Measurements from ENCODE around the gene METTL27. TPM values are rescaled to one million over a fixed set of nuclear protein-coding genes. Genes with fewer than 3 reads are reported as not detected.

The METTL27 gene
- total and polyA plus RNA-seq, 8 donors, result 0.80 to 4.8 (median 2.0) TPM; not detected in 4

DNA sequence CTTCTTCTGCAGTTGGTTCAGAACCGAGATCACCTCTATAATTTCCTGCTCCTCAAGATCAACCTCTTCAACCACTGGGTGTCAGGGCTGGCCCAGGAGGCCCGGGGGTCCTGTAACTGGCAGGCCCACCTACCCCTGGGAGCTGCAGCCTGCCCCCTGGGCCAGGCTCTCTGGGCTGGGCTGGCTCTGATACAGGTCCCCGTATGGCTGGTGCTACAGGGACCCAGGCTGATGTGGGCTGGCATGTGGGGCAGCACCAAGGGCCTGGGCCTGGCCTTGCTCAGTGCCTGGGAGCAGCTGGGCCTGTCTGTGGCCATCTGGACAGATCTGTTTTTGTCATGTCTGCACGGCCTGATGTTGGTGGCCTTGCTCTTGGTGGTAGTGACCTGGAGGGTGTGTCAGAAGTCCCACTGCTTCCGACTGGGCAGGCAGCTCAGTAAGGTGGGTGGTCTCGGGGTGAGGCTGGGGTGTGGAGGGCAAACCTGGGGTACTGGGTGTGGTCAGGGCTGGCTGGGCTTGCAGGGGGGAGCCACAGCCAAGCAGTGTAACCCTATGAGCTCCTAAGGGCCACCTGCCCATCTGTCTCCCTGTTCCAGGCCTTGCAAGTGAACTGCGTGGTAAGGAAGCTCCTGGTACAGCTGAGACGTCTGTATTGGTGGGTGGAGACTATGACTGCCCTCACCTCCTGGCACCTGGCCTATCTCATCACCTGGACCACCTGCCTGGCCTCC, 22.8 kb upstream of the METTL27 start:
- DNase-seq, result no peak
- intact Hi-C loops (cut with DNase I; ENCODE audit: low total_unique reads), result loop anchor here (10.0 kb wide), 1 partner anchor 160 kb away; the partner anchor contains the start of gene ELN
- 68 to 79% (median 72%) methylated on average over 4 to 8 of the region's 8 CpGs for WGBS, 5 donors

DNA sequence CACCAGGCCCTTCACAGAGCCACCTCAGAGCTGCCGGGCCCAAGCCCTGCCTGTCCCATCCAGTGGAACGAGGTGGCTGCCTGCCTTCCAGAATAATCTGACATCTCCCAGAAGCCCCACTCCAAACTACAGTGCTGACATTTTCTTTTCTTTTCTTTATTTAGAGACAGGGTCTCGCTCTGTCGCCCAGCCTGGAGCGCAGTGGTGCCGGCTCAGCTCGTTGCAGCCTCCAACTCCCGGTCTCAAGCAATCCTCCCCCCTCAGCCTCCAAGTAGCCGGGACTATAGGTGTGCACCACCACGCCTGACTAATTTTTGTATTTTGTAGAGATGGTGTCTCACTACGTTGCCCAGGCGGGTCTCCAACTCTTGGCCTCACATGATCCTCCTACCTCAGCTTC, 19.0 kb upstream of the METTL27 start:
- Histone ChIP-seq H3K9me3 (no peaks in the 10 kb centered on the region), H3K27me3 (peaks cover 0 to 13% (median 6%) of the 10 kb centered on the region in 3 donors), H3K36me3 (no peaks in the 10 kb centered on the region), H3K4me1 (no peaks in the 10 kb centered on the region), H3K27ac (no peak overlapping the region), H3K4me3 (no peak overlapping the region)
- WGBS, 5 donors, result 85 to 92% (median 90%) methylated on average over 10 to 12 of the region's 12 CpGs
- no peak for TF ChIP-seq EP300 (IDR thresholded peaks at IDR 0.05)
- no peak for TF ChIP-seq POLR2A (IDR thresholded peaks at IDR 0.05)
- TF ChIP-seq POLR2AphosphoS5 (IDR thresholded peaks at IDR 0.05), result no peak
- DNase-seq, result no peak
- intact Hi-C loops (cut with DNase I; ENCODE audit: low total_unique reads), result loop anchor here (10.0 kb wide), 1 partner anchor 163 kb away; the partner anchor contains the start of gene ELN

More for the DNA sequence above, 22.8 kb upstream of the METTL27 start:
- no peaks in the 10 kb centered on the region for H3K27me3 ChIP-seq
- H3K4me1 ChIP-seq, result peaks cover 13 to 17% (median 16%) of the 10 kb centered on the region in 4 donors
- H3K36me3 ChIP-seq, result no peaks in the 10 kb centered on the region
- TF ChIP-seq, protein P1, sequence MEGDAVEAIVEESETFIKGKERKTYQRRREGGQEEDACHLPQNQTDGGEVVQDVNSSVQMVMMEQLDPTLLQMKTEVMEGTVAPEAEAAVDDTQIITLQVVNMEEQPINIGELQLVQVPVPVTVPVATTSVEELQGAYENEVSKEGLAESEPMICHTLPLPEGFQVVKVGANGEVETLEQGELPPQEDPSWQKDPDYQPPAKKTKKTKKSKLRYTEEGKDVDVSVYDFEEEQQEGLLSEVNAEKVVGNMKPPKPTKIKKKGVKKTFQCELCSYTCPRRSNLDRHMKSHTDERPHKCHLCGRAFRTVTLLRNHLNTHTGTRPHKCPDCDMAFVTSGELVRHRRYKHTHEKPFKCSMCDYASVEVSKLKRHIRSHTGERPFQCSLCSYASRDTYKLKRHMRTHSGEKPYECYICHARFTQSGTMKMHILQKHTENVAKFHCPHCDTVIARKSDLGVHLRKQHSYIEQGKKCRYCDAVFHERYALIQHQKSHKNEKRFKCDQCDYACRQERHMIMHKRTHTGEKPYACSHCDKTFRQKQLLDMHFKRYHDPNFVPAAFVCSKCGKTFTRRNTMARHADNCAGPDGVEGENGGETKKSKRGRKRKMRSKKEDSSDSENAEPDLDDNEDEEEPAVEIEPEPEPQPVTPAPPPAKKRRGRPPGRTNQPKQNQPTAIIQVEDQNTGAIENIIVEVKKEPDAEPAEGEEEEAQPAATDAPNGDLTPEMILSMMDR (IDR thresholded peaks at IDR 0.05), result no peak
- no peak for TF ChIP-seq POLR2A (IDR thresholded peaks at IDR 0.05)
- H3K4me3 ChIP-seq, result no peak overlapping the region
- no peaks in the 10 kb centered on the region for H3K9me3 ChIP-seq
- no peak overlapping the region for H3K27ac ChIP-seq

DNA sequence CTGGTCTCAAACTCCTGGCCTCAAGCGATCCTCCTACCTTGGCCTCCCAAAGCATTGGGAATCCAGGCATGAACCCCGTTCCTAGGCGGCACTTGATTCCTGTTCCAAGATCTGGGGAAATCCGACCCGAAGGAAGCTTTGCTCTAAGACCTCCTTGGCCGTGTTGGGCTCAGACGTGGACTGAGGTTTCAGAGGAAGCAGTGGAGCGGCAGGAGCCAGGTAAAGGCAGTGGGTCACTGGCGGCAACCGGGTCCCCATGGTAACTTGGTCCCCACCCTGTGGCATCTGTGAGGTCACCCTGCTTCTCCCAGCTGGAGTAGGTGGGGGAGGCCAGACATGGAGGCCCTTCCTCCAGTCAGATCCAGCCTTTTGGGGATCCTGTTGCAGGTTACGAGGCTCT, 18.5 kb upstream of the METTL27 start, which contains the start of gene TMEM270:
Gene TMEM270 (plus strand): TSS at position 301 of the 400 bp plus-strand sequence. CDS start 36 bp downstream, at position 337.
- no peaks in the 10 kb centered on the region for H3K9me3 ChIP-seq
- TF ChIP-seq EP300 (IDR thresholded peaks at IDR 0.05) (no peak), POLR2AphosphoS5 (IDR thresholded peaks at IDR 0.05) (no peak), POLR2A (IDR thresholded peaks at IDR 0.05) (no peak)
- TF ChIP-seq, protein P1 (IDR thresholded peaks at IDR 0.05), result no peak
- H3K36me3 ChIP-seq, result no peaks in the 10 kb centered on the region
- H3K4me3 ChIP-seq, result no peak within 1 kb of the TSS
- H3K27me3 ChIP-seq, result peaks cover 0 to 17% (median 6%) of the 10 kb centered on the region in 3 donors
- peaks cover 0 to 3% (median 1%) of the 10 kb centered on the region in 4 donors for H3K4me1 ChIP-seq
- H3K27ac ChIP-seq, result no peak within 1 kb of the TSS
- intact Hi-C loops (cut with DNase I; ENCODE audit: low total_unique reads), result loop anchor here (10.0 kb wide), 1 partner anchor 164 kb away; the partner anchor contains the start of gene ELN
- DNase-seq, result no peak
- WGBS, 5 donors, result 81 to 93% (median 82%) methylated on average over 10 to 11 of the region's 11 CpGs

DNA sequence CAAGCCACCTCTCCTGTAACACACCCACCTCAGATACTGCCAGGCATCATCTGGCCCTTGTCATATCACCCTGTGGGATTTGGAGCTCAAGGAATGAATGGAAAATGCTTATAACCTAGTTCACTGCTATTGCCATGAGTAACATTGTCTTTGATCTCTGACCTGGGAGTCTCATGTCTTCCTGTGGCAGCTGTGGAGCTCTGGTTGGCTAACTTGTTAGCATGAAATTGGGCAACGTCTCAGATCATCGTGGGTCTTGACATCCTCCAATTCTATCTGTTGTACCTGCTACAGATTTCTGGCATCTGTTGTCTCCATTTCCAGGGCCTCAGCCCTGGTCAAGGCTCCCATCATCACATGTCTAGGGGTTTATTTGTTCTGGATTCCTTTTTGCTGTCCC, 16.5 kb upstream of the METTL27 start:
- no peak overlapping the region for H3K27ac ChIP-seq
- no peaks in the 10 kb centered on the region for H3K9me3 ChIP-seq
- intact Hi-C loops (cut with DNase I; ENCODE audit: low total_unique reads), result no loop called here
- no peaks in the 10 kb centered on the region for H3K36me3 ChIP-seq
- H3K4me3 ChIP-seq, result no peak overlapping the region
- DNase-seq, result no peak
- peaks cover 0 to 9% (median 7%) of the 10 kb centered on the region in 4 donors for H3K4me1 ChIP-seq
- TF ChIP-seq POLR2A (IDR thresholded peaks at IDR 0.05), result no peak
- TF ChIP-seq, protein P1 (IDR thresholded peaks at IDR 0.05), result no peak
- 63 to 77% (median 72%) methylated on average over 2 of the region's 2 CpGs for WGBS, 5 donors
- peaks cover 0 to 24% (median 6%) of the 10 kb centered on the region in 3 donors for H3K27me3 ChIP-seq

DNA sequence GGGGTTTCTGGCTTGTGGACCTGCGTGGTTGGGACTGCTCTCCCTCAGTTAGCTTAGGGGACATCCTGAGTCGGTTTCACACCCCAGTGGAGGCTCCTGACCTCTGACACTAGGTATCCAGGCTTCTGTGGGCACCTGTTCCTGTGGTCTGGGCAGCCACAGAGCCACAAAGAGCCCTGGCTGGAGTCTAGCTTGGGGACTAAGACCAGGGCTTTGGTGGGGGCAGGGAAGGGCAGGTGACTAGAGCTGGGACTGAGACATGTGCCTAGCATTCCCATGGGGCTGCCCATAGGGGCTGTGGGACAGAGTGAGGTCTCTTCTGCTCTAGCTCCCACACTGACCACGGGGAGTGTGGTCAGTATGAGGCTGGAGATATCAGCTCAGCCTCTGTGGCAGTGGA, 14.6 kb upstream of the METTL27 start:
- no peaks in the 10 kb centered on the region for H3K36me3 ChIP-seq
- no peak for DNase-seq
- intact Hi-C loops (cut with DNase I; ENCODE audit: low total_unique reads), result no loop called here
- peaks cover 0 to 25% (median 6%) of the 10 kb centered on the region in 3 donors for H3K27me3 ChIP-seq
- WGBS, 5 donors, result 44 to 66% (median 48%) methylated on average over 2 to 3 of the region's 3 CpGs
- peaks cover 0 to 11% (median 8%) of the 10 kb centered on the region in 4 donors for H3K4me1 ChIP-seq
- H3K27ac ChIP-seq, result no peak overlapping the region
- TF ChIP-seq EP300 (IDR thresholded peaks at IDR 0.05), result no peak
- TF ChIP-seq POLR2AphosphoS5 (IDR thresholded peaks at IDR 0.05), result no peak
- TF ChIP-seq POLR2A (IDR thresholded peaks at IDR 0.05), result no peak
- TF ChIP-seq, protein P1 (IDR thresholded peaks at IDR 0.05), result no peak
- no peaks in the 10 kb centered on the region for H3K9me3 ChIP-seq
- no peak overlapping the region for H3K4me3 ChIP-seq

All from stomach (tissue), 9 donors.